ENCODE results near the gene FAM47E.

FAM47E gene

GRCh38 chr4:76208005-76208765 is 43.3 kb upstream of the FAM47E start:
- peak overlapping the region; percentile 7 for H3K4me3 ChIP-seq (ENCODE audit: low read depth, low read length)
- peak; percentile 95 for DNase-seq (ENCODE audit: low read depth)
- no peak for TF ChIP-seq CTCF (conservative IDR thresholded peaks at IDR 0.05; ENCODE audit: low read depth, low read length)

DNA sequence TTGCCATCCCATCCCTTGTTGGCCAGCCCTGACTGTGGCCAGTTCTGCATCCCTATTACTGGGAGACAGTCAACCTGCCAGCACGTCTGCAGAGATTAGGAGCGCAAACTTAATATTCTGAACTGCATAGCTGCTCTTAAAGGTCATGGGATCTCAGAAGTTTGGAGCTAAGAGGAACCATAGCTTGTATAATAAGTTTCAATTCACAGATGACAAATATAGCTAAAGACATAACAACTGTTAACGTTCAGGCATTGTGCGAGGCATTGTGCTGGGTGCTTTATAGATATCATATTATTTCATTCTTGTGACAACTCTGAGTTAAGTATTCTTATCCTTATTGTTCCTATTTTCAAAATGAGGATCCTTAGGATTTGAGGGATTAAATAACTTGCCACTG is 41.6 kb upstream of the FAM47E start:
- DNase-seq (ENCODE audit: low read depth), result no peak
- TF ChIP-seq CTCF (conservative IDR thresholded peaks at IDR 0.05; ENCODE audit: low read depth, low read length), result no peak
- H3K4me3 ChIP-seq (ENCODE audit: low read depth, low read length), result no peak overlapping the region

GRCh38 chr4:76210452-76210851 is 41.1 kb upstream of the FAM47E start:
- TF ChIP-seq CTCF (conservative IDR thresholded peaks at IDR 0.05; ENCODE audit: low read depth, low read length), result no peak
- H3K4me3 ChIP-seq (ENCODE audit: low read depth, low read length), result no peak overlapping the region
- no peak for DNase-seq (ENCODE audit: low read depth)

- TF ChIP-seq CTCF (conservative IDR thresholded peaks at IDR 0.05; ENCODE audit: low read depth, low read length), result no peak
- no peak for DNase-seq (ENCODE audit: low read depth)
- H3K4me3 ChIP-seq (ENCODE audit: low read depth, low read length), result peak overlapping the region; percentile 93
Observed at GRCh38 chr4:76211769-76212708, 39.5 kb upstream of the FAM47E start.

GRCh38 chr4:76212851-76213414 is 38.6 kb upstream of the FAM47E start:
- peak; percentile 64 for DNase-seq (ENCODE audit: low read depth)
- peak overlapping the region; percentile 93 for H3K4me3 ChIP-seq (ENCODE audit: low read depth, low read length)
- no peak for TF ChIP-seq CTCF (conservative IDR thresholded peaks at IDR 0.05; ENCODE audit: low read depth, low read length)

GRCh38 chr4:76213415-76214176 is 37.9 kb upstream of the FAM47E start, which contains the start of gene SCARB2:
Gene SCARB2 (minus strand): TSS chr4:76213824. CDS start chr4:76213543, 281 bp downstream.
- TF ChIP-seq CTCF (conservative IDR thresholded peaks at IDR 0.05; ENCODE audit: low read depth, low read length), result no peak

More at GRCh38 chr4:76213415-76214176, 37.9 kb upstream of the FAM47E start, which contains the start of gene SCARB2:
- DNase-seq (ENCODE audit: low read depth), result peak; percentile 88
- peak within 1 kb of the TSS; percentile 93 for H3K4me3 ChIP-seq (ENCODE audit: low read depth, low read length)
